H9 (cell line): ENCODE results near the gene LRP8. TPM values are rescaled to one million over a fixed set of nuclear protein-coding genes. Genes with fewer than 3 reads are reported as not detected.

Source experiments
- DNase-seq: peaks from one replicate; pipeline ENCODE4 v3.0.0-alpha.2; 2017
- H2AFZ ChIP-seq: one replicate; pipeline ENCODE4 v1.6.1; 2013; ENCODE audit warnings: mild to moderate bottlenecking, low read length, control low read depth, moderate library complexity
- H2AK5ac ChIP-seq: 2 replicates; pipeline ENCODE4 v1.6.1; 2013; ENCODE audit warnings: low read length, control low read depth, mixed read lengths; ENCODE audit not compliant: insufficient read length
- H2BK120ac ChIP-seq: one replicate; pipeline ENCODE4 v1.6.1; 2013; ENCODE audit warnings: low read depth, mild to moderate bottlenecking, low read length, control low read depth, inconsistent platforms; ENCODE audit not compliant: poor library complexity, severe bottlenecking
- H2BK12ac ChIP-seq: 2 replicates; pipeline ENCODE4 v1.6.1; 2013; ENCODE audit warnings: low read length, control low read depth, mixed read lengths, low read depth; ENCODE audit not compliant: insufficient read length
- H2BK15ac ChIP-seq: 2 replicates; pipeline ENCODE4 v1.6.1; 2013; ENCODE audit warnings: low read depth, low read length, control low read depth
- H2BK20ac ChIP-seq: one replicate; pipeline ENCODE4 v1.6.1; 2013; ENCODE audit warnings: low read depth, mild to moderate bottlenecking, low read length, control low read depth, inconsistent platforms; ENCODE audit not compliant: poor library complexity, severe bottlenecking
- H2BK5ac ChIP-seq: 2 replicates; pipeline ENCODE4 v1.6.1; 2013; ENCODE audit warnings: low read length, control low read depth, mixed read lengths; ENCODE audit not compliant: insufficient read length
- H3K14ac ChIP-seq: 2 replicates; pipeline ENCODE4 v1.6.1; 2013; ENCODE audit warnings: low read length, control low read depth; ENCODE audit not compliant: insufficient read depth
- H3K18ac ChIP-seq: 2 replicates; pipeline ENCODE4 v1.6.1; 2013; ENCODE audit warnings: low read depth, mild to moderate bottlenecking, mixed read lengths, low read length, control low read depth; ENCODE audit not compliant: insufficient read length
- H3K23ac ChIP-seq: 2 replicates; pipeline ENCODE4 v1.6.1; 2013; ENCODE audit warnings: low read length, control low read depth, mixed read lengths, low read depth; ENCODE audit not compliant: insufficient read length
- H3K23me2 ChIP-seq: 2 replicates; pipeline ENCODE4 v1.6.1; 2013; ENCODE audit warnings: low read depth, mild to moderate bottlenecking, mixed read lengths, low read length, control low read depth; ENCODE audit not compliant: insufficient read length, poor library complexity, severe bottlenecking
- H3K27ac ChIP-seq: 2 replicates; pipeline ENCODE4 v1.5.1; 2013; ENCODE audit warnings: low read length, control low read depth, mixed read lengths, low read depth; ENCODE audit not compliant: insufficient read length
- H3K27me3 ChIP-seq: 2 replicates; pipeline ENCODE4 v1.6.1; 2013; ENCODE audit warnings: low read length, control low read depth, inconsistent platforms; ENCODE audit not compliant: insufficient read depth
- H3K4ac ChIP-seq: 2 replicates; pipeline ENCODE4 v1.6.1; 2013; ENCODE audit warnings: low read depth, mild to moderate bottlenecking, control low read depth, inconsistent platforms, low read length, moderate library complexity
- H3K4me1 ChIP-seq: 2 replicates; pipeline ENCODE4 v1.6.1; 2013; ENCODE audit warnings: low read length, control low read depth, inconsistent platforms; ENCODE audit not compliant: insufficient read depth
- H3K4me2 ChIP-seq: 2 replicates; pipeline ENCODE4 v1.6.1; 2013; ENCODE audit warnings: low read length, control low read depth, mixed read lengths; ENCODE audit not compliant: insufficient read length, insufficient read depth
- H3K56ac ChIP-seq: 2 replicates; pipeline ENCODE4 v1.6.1; 2013; ENCODE audit warnings: low read depth, mild to moderate bottlenecking, mixed read lengths, low read length, control low read depth; ENCODE audit not compliant: insufficient read length
- H3K79me1 ChIP-seq: 2 replicates; pipeline ENCODE4 v1.6.1; 2013; ENCODE audit warnings: low read depth, mild to moderate bottlenecking, moderate library complexity, low read length, control low read depth, inconsistent platforms; ENCODE audit not compliant: insufficient read depth, poor library complexity, severe bottlenecking
- H3K79me2 ChIP-seq: 2 replicates; pipeline ENCODE4 v1.6.1; 2013; ENCODE audit warnings: low read length, control low read depth, inconsistent platforms; ENCODE audit not compliant: insufficient read depth
- H3K9ac ChIP-seq: 2 replicates; pipeline ENCODE4 v1.6.1; 2013; ENCODE audit warnings: low read length, control low read depth, mixed read lengths; ENCODE audit not compliant: insufficient read length; ENCODE audit errors: extremely low read depth
- H3K9me3 ChIP-seq: one replicate; pipeline ENCODE4 v1.6.1; 2013; ENCODE audit warnings: low read depth, low read length, inconsistent platforms; ENCODE audit not compliant: control insufficient read depth
- H3T11ph ChIP-seq: one replicate; pipeline ENCODE4 v1.6.1; 2013; ENCODE audit warnings: mild to moderate bottlenecking, low read length, control low read depth, inconsistent platforms
- H4K20me1 ChIP-seq: one replicate; pipeline ENCODE4 v1.6.1; 2013; ENCODE audit not compliant: control insufficient read depth, insufficient read length, insufficient read depth
- H4K5ac ChIP-seq: 2 replicates; pipeline ENCODE4 v1.6.1; 2013; ENCODE audit warnings: low read depth, mild to moderate bottlenecking, mixed read lengths, low read length, control low read depth; ENCODE audit not compliant: insufficient read length
- H4K8ac ChIP-seq: replicated peaks from 2 replicates; pipeline ENCODE4 v1.6.1; 2013; ENCODE audit warnings: low read length, control low read depth, mixed read lengths, low read depth; ENCODE audit not compliant: insufficient read length
- H4K91ac ChIP-seq: 2 replicates; pipeline ENCODE4 v1.6.1; 2013; ENCODE audit warnings: low read depth, mild to moderate bottlenecking, moderate library complexity, mixed read lengths, low read length, control low read depth; ENCODE audit not compliant: insufficient read length
- H3K27ac Mint-ChIP-seq, 3 experiments: 2 replicates in 2 of 3; 3 replicates in 1 of 3; pipeline ENCODE4 v1.8.0; 2020 to 2021; ENCODE audit warnings: mixed read lengths in 3 of 3, mild to moderate bottlenecking in 1 of 3, moderate library complexity in 1 of 3
- H3K27me3 Mint-ChIP-seq: 2 replicates; pipeline ENCODE4 v1.8.0; 2021; ENCODE audit warnings: low read depth, mild to moderate bottlenecking, moderate library complexity, mixed read lengths
- H3K36me3 Mint-ChIP-seq, 3 experiments: 2 replicates in 2 of 3; 3 replicates in 1 of 3; pipeline ENCODE4 v1.8.0; 2020 to 2021; ENCODE audit warnings: low read depth in 3 of 3, mixed read lengths in 3 of 3; ENCODE audit not compliant: insufficient read depth in 1 of 3
- H3K4me1 Mint-ChIP-seq, 2 experiments: 2 replicates each; pipeline ENCODE4 v1.8.0; 2020; ENCODE audit warnings: mixed read lengths in 2 of 2
- H3K4me3 Mint-ChIP-seq, 2 experiments: 2 replicates in 1 of 2; 3 replicates in 1 of 2; pipeline ENCODE4 v1.8.0; 2020 to 2021; ENCODE audit warnings: mild to moderate bottlenecking in 2 of 2, mixed read lengths in 2 of 2, moderate library complexity in 1 of 2
- H3K9me3 Mint-ChIP-seq, 2 experiments: 2 replicates in 1 of 2; 3 replicates in 1 of 2; pipeline ENCODE4 v1.8.0; 2020; ENCODE audit warnings: mild to moderate bottlenecking in 2 of 2, mixed read lengths in 2 of 2, moderate library complexity in 1 of 2
- WGBS: extraction: QIAGEN DNeasy Blood & Tissue Kit; methylation state at CpG from one replicate; pipeline ENCODE4 v1.1.7; 2013; ENCODE audit warnings: missing lambda C conversion rate, low lambda C conversion rate, mixed read lengths; ENCODE audit not compliant: insufficient read length; ENCODE audit errors: extremely low coverage; 5-methylcytosine and 5-hydroxymethylcytosine counted together
- total RNA-seq: library from RNA; stranded (reverse); gene quantifications from 2 replicates; pipeline ENCODE4 v1.2.1, GENCODE V29; 2021
- TF ChIP-seq, protein P1 (sequence below): fragments of 200-600 bp; sonication (generic); conservative IDR thresholded peaks from 3 replicates; pipeline ENCODE4 v1.8.0; 2021; ENCODE audit warnings: antibody characterized with exemption, mild to moderate bottlenecking

Gene LRP8
- total RNA-seq, 1 experiment from 2014 or later = 78.6 TPM

DNA sequence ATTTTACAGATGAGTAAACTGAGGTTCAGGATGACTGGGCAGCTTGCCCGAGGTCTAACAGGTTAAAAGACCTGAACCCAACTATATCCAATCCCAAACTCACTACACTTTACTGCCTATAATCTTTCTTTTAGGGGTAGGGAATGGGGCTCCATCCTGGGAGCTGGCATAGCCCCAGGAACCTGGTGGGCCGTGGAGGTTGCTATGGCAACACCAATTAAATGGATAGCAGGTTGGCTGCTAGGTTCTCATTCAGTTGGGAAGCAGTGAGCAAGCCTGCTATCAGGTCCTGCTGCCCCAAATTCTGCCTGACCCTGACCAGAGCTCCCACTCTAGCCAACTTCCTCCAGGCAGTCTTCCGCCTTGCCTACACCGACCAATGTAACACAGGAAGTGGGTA lies 40.9 kb downstream of the LRP8 start:
- Histone ChIP-seq H2BK120ac (no peak overlapping the region), H3K56ac (no peak overlapping the region), H2BK20ac (no peak overlapping the region), H4K8ac (no peak overlapping the region), H3K9ac (no peak overlapping the region), H2BK5ac (no peak overlapping the region), H4K91ac (no peak overlapping the region), H3K18ac (no peak overlapping the region), H2BK12ac (no peak overlapping the region), H4K20me1 (peaks cover 2% of the 10 kb centered on the region), H3K27ac (no peak overlapping the region), H3T11ph (no peak overlapping the region), H3K4ac (no peak overlapping the region), H3K79me1 (no peaks in the 10 kb centered on the region), H2AFZ (no peak overlapping the region), H3K14ac (no peak overlapping the region), H3K23ac (no peak overlapping the region), H2BK15ac (no peak overlapping the region), H3K4me1 (no peaks in the 10 kb centered on the region), H4K5ac (no peak overlapping the region), H3K4me2 (no peak overlapping the region), H3K23me2 (no peaks in the 10 kb centered on the region), H3K27me3 (no peaks in the 10 kb centered on the region), H3K79me2 (no peaks in the 10 kb centered on the region), H2AK5ac (no peak overlapping the region), H3K9me3 (no peaks in the 10 kb centered on the region)
- peak overlapping the region in 2 of 3 experiments; percentile 32 to 53; a peak in 1 of 7 replicates for H3K27ac Mint-ChIP-seq
- no peaks in the 10 kb centered on the region for H3K27me3 Mint-ChIP-seq
- WGBS = no CpG with 5 or more reads among the region's 4 CpGs
- H3K36me3 Mint-ChIP-seq = peaks cover 30 to 70% (median 40%) of the 10 kb centered on the region in 3 experiments; a peak in 6 of 7 replicates
- no peaks in the 10 kb centered on the region for H3K9me3 Mint-ChIP-seq
- H3K4me3 Mint-ChIP-seq = no peak overlapping the region
- H3K4me1 Mint-ChIP-seq = peaks cover 25 to 36% of the 10 kb centered on the region in 2 experiments
- DNase-seq = no peak
- TF ChIP-seq, protein P1, sequence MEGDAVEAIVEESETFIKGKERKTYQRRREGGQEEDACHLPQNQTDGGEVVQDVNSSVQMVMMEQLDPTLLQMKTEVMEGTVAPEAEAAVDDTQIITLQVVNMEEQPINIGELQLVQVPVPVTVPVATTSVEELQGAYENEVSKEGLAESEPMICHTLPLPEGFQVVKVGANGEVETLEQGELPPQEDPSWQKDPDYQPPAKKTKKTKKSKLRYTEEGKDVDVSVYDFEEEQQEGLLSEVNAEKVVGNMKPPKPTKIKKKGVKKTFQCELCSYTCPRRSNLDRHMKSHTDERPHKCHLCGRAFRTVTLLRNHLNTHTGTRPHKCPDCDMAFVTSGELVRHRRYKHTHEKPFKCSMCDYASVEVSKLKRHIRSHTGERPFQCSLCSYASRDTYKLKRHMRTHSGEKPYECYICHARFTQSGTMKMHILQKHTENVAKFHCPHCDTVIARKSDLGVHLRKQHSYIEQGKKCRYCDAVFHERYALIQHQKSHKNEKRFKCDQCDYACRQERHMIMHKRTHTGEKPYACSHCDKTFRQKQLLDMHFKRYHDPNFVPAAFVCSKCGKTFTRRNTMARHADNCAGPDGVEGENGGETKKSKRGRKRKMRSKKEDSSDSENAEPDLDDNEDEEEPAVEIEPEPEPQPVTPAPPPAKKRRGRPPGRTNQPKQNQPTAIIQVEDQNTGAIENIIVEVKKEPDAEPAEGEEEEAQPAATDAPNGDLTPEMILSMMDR = no peak
